Brain microvascular endothelial cell (primary cell): ENCODE measurements around the gene SH2D7.

Source experiments
- DNase-seq: peaks from one replicate; pipeline ENCODE4 v3.0.0-alpha.2; 2020
- H3K27ac ChIP-seq: fragments of 250-450 bp; sonication (Bioruptor Pico); 2 replicates; pipeline ENCODE4 v1.5.1; 2020; ENCODE audit warnings: mild to moderate bottlenecking, moderate library complexity
- H3K27me3 ChIP-seq: fragments of 250-450 bp; sonication (Bioruptor Pico); replicated peaks from 2 replicates; pipeline ENCODE4 v1.5.1; 2020; ENCODE audit warnings: mild to moderate bottlenecking
- H3K36me3 ChIP-seq: fragments of 250-450 bp; sonication (Bioruptor Pico); replicated peaks from 2 replicates; pipeline ENCODE4 v1.5.1; 2020; ENCODE audit warnings: mild to moderate bottlenecking
- H3K4me3 ChIP-seq: 2 replicates; pipeline ENCODE4 v1.5.1; 2011; ENCODE audit warnings: low read depth, mild to moderate bottlenecking, control low read depth, low read length, moderate library complexity
- CTCF ChIP-seq: IDR thresholded peaks from 2 replicates; pipeline ENCODE4 v1.5.1; 2011; ENCODE audit warnings: low read depth, mild to moderate bottlenecking, moderate library complexity, low read length, control low read depth, inconsistent platforms; ENCODE audit errors: missing control alignments
- in situ Hi-C: cut with HindIII; loops from 2 replicates; pipeline ENCODE4 v1.10.0; 2017; ENCODE audit warnings: low sequenced_read_pairs, low pct_ligation_motif_present

Gene SH2D7

GRCh38 chr15:78142332-78142731 is 50.0 kb downstream of the SH2D7 start:
- in situ Hi-C loops = no loop called here
- TF ChIP-seq CTCF = no peak
- Histone ChIP-seq H3K36me3 (no peaks in the 10 kb centered on the region), H3K27ac (no peak overlapping the region), H3K27me3 (no peaks in the 10 kb centered on the region), H3K4me3 (no peak overlapping the region)
- no peak for DNase-seq

- no peak overlapping the region for H3K4me3 ChIP-seq
- no peak for TF ChIP-seq CTCF
- in situ Hi-C loops = no loop called here
- no peaks in the 10 kb centered on the region for H3K36me3 ChIP-seq
- H3K27ac ChIP-seq = no peak overlapping the region
- no peaks in the 10 kb centered on the region for H3K27me3 ChIP-seq
- no peak for DNase-seq
Observed at GRCh38 chr15:78146425-78147154, 54.2 kb downstream of the SH2D7 start.

- in situ Hi-C loops = no loop called here
- Histone ChIP-seq H3K27me3 (no peaks in the 10 kb centered on the region), H3K27ac (no peak overlapping the region), H3K36me3 (no peaks in the 10 kb centered on the region), H3K4me3 (no peak overlapping the region)
- TF ChIP-seq CTCF = no peak
- no peak for DNase-seq
Observed at GRCh38 chr15:78147566-78147965, 55.2 kb downstream of the SH2D7 start.

- peak overlapping the region; percentile 71 for H3K4me3 ChIP-seq
- DNase-seq = no peak
- peak overlapping the region; percentile 58 for H3K27ac ChIP-seq
- TF ChIP-seq CTCF = no peak
- in situ Hi-C loops = no loop called here
- no peaks in the 10 kb centered on the region for H3K36me3 ChIP-seq
- no peaks in the 10 kb centered on the region for H3K27me3 ChIP-seq
Observed at GRCh38 chr15:78148392-78149067, 56.2 kb downstream of the SH2D7 start.

- H3K4me3 ChIP-seq = peak within 1 kb of the TSS; percentile 71
- peak; percentile 95 for DNase-seq
- H3K27ac ChIP-seq = peak within 1 kb of the TSS; percentile 58
- no peaks in the 10 kb centered on the region for H3K36me3 ChIP-seq
- no peak for TF ChIP-seq CTCF
- in situ Hi-C loops = no loop called here
- no peaks in the 10 kb centered on the region for H3K27me3 ChIP-seq
Observed at GRCh38 chr15:78149068-78149804, 56.9 kb downstream of the SH2D7 start, which contains the start of gene IDH3A. TSS of gene IDH3A (plus strand) at chr15:78149362. CDS start at chr15:78149404, 42 bp downstream.
